GM23338 (cell line): ENCODE measurements around the gene SMIM35. TPM values are rescaled to one million over a fixed set of nuclear protein-coding genes. Genes with fewer than 3 reads are reported as not detected.

Source experiments
- ATAC-seq: fragments of 200-7000 bp; cut with Tn5 transposase; 3 replicates; pipeline ENCODE4 v1.9.1; 2020
- DNase-seq: peaks from one replicate; pipeline ENCODE4 v3.0.0-alpha.2; 2015; ENCODE audit warnings: low spot score
- H2AFZ ChIP-seq: fragments of 200-600 bp; sonication (generic); 2 replicates; pipeline ENCODE4 v1.8.0; 2016; ENCODE audit warnings: antibody characterized with exemption, mild to moderate bottlenecking, moderate library complexity
- H3F3A ChIP-seq: fragments of 200-600 bp; sonication (generic); replicated peaks from 2 replicates; pipeline ENCODE4 v1.8.0; 2017; ENCODE audit warnings: antibody characterized with exemption, mixed run types, low read depth
- H3K27ac ChIP-seq: fragments of 200-600 bp; sonication (generic); 2 replicates; pipeline ENCODE4 v1.6.1; 2016; ENCODE audit warnings: low read depth
- H3K27me3 ChIP-seq: fragments of 200-600 bp; sonication (generic); 2 replicates; pipeline ENCODE4 v1.8.0; 2016; ENCODE audit warnings: mild to moderate bottlenecking, mixed run types, moderate library complexity; ENCODE audit not compliant: insufficient read depth
- H3K36me3 ChIP-seq: fragments of 200-600 bp; sonication (generic); 2 replicates; pipeline ENCODE4 v1.8.0; 2016; ENCODE audit warnings: mild to moderate bottlenecking; ENCODE audit not compliant: insufficient read depth
- H3K4me1 ChIP-seq: fragments of 200-600 bp; sonication (generic); 2 replicates; pipeline ENCODE4 v1.8.0; 2016; ENCODE audit warnings: mild to moderate bottlenecking, moderate library complexity; ENCODE audit not compliant: insufficient read depth
- H3K4me2 ChIP-seq: fragments of 200-600 bp; sonication (generic); 2 replicates; pipeline ENCODE4 v1.7.1; 2017; ENCODE audit warnings: mixed run types
- H3K4me3 ChIP-seq: fragments of 200-600 bp; sonication (generic); 2 replicates; pipeline ENCODE4 v1.6.1; 2016; ENCODE audit warnings: mixed run types
- H3K79me2 ChIP-seq: fragments of 200-600 bp; sonication (generic); replicated peaks from 2 replicates; pipeline ENCODE4 v1.8.0; 2017; ENCODE audit warnings: mild to moderate bottlenecking; ENCODE audit not compliant: insufficient read depth
- H3K9me2 ChIP-seq: fragments of 200-600 bp; sonication (generic); 2 replicates; pipeline ENCODE4 v1.8.0; 2017; ENCODE audit not compliant: insufficient read depth
- H4K20me1 ChIP-seq: fragments of 200-600 bp; sonication (generic); replicated peaks from 2 replicates; pipeline ENCODE4 v1.8.0; 2017; ENCODE audit warnings: mild to moderate bottlenecking; ENCODE audit not compliant: insufficient read depth
- H3K27ac Mint-ChIP-seq: 2 replicates; pipeline ENCODE4 v1.8.0; 2020; ENCODE audit warnings: inconsistent platforms, mild to moderate bottlenecking, moderate library complexity, mixed read lengths
- H3K27me3 Mint-ChIP-seq: 3 replicates; pipeline ENCODE4 v1.8.0; 2022; ENCODE audit warnings: low read depth, mild to moderate bottlenecking, moderate library complexity, mixed read lengths, inconsistent platforms; ENCODE audit not compliant: insufficient read depth, poor library complexity
- H3K36me3 Mint-ChIP-seq: 3 replicates; pipeline ENCODE4 v1.8.0; 2021; ENCODE audit warnings: low read depth, mild to moderate bottlenecking, inconsistent platforms, moderate library complexity, mixed read lengths
- H3K4me1 Mint-ChIP-seq: 3 replicates; pipeline ENCODE4 v1.8.0; 2020; ENCODE audit warnings: mild to moderate bottlenecking, inconsistent platforms, mixed read lengths
- H3K4me3 Mint-ChIP-seq: 3 replicates; pipeline ENCODE4 v1.8.0; 2021; ENCODE audit warnings: moderate library complexity, mild to moderate bottlenecking, inconsistent platforms, mixed read lengths
- H3K9me3 Mint-ChIP-seq: 3 replicates; pipeline ENCODE4 v1.8.0; 2020; ENCODE audit warnings: moderate library complexity, mild to moderate bottlenecking, inconsistent platforms, mixed read lengths
- CREB1 ChIP-seq: fragments of 250-450 bp; sonication (Bioruptor Pico); IDR thresholded peaks from 2 replicates; pipeline ENCODE4 v1.5.0; 2020; ENCODE audit warnings: low read depth, mild to moderate bottlenecking, moderate library complexity
- CTCF ChIP-seq, 2 experiments: fragments of 200-600 bp in 1 of 2; sonication (generic) in 1 of 2; conservative IDR thresholded peaks; 2 replicates each; pipeline versions ENCODE4 v1.5.1 to v1.6.1; 2016 to 2017; ENCODE audit warnings: antibody characterized with exemption in 2 of 2, low read depth in 2 of 2, mild to moderate bottlenecking in 2 of 2, moderate library complexity in 1 of 2
- EZH2 ChIP-seq: fragments of 200-600 bp; sonication (generic); IDR thresholded peaks from one replicate; pipeline ENCODE4 v1.8.0; 2017; ENCODE audit warnings: antibody characterized with exemption, mild to moderate bottlenecking, low read depth; ENCODE audit not compliant: unreplicated experiment
- EZH2phosphoT487 ChIP-seq: fragments of 200-600 bp; sonication (generic); IDR thresholded peaks from one replicate; pipeline ENCODE4 v1.8.1; 2018; ENCODE audit warnings: antibody characterized with exemption; ENCODE audit not compliant: unreplicated experiment
- JUNB ChIP-seq: IDR thresholded peaks from one replicate; pipeline ENCODE4 v1.6.1; 2016; ENCODE audit warnings: antibody characterized with exemption; ENCODE audit not compliant: unreplicated experiment
- NANOG ChIP-seq: IDR thresholded peaks from 2 replicates; pipeline ENCODE4 v1.6.1; 2016; ENCODE audit warnings: antibody characterized with exemption, borderline replicate concordance
- POLR2AphosphoS5 ChIP-seq: IDR thresholded peaks from 2 replicates; pipeline ENCODE4 v1.6.1; 2016; ENCODE audit warnings: antibody characterized with exemption, low read depth
- REST ChIP-seq: IDR thresholded peaks from one replicate; pipeline ENCODE4 v1.6.1; 2018; ENCODE audit warnings: antibody characterized with exemption; ENCODE audit not compliant: unreplicated experiment
- STAT1 ChIP-seq: IDR thresholded peaks from one replicate; pipeline ENCODE4 v1.6.1; 2016; ENCODE audit warnings: antibody characterized with exemption; ENCODE audit not compliant: unreplicated experiment
- ZNF114 ChIP-seq: fragments of 250-450 bp; sonication (Bioruptor Pico); IDR thresholded peaks from 2 replicates; pipeline ENCODE4 v1.5.0; 2020; ENCODE audit warnings: mild to moderate bottlenecking, moderate library complexity
- ZNF331 ChIP-seq: fragments of 250-450 bp; sonication (Bioruptor Pico); IDR thresholded peaks from 2 replicates; pipeline ENCODE4 v1.5.0; 2020; ENCODE audit warnings: low read depth, mild to moderate bottlenecking, moderate library complexity
- polyA plus RNA-seq: library from polyadenylated mRNA; unstranded; fragments of >200 nt; fragmentation: Nextera tagmentation; extraction: Ambion mirVana; gene quantifications from 2 replicates; pipeline ENCODE4 v1.2.1, GENCODE V29; 2016
- total RNA-seq: library from RNA; depleted of rRNA; stranded (reverse); fragments of >200 nt; shearing (Covaris generic); gene quantifications from 2 replicates; pipeline ENCODE4 v1.2.3, GENCODE V29; 2014
- TF ChIP-seq, protein P1 (sequence below): fragments of 250-450 bp; sonication (Bioruptor Pico); IDR thresholded peaks from 2 replicates; pipeline ENCODE4 v1.5.0; 2020; ENCODE audit warnings: mild to moderate bottlenecking, moderate library complexity
- TF ChIP-seq, protein P2 (sequence below): IDR thresholded peaks from 2 replicates; pipeline ENCODE4 v1.6.1; 2016; ENCODE audit warnings: antibody characterized with exemption

SMIM35 gene
- total and polyA plus RNA-seq, 2 experiments from 2014 or later, result not detected

DNA sequence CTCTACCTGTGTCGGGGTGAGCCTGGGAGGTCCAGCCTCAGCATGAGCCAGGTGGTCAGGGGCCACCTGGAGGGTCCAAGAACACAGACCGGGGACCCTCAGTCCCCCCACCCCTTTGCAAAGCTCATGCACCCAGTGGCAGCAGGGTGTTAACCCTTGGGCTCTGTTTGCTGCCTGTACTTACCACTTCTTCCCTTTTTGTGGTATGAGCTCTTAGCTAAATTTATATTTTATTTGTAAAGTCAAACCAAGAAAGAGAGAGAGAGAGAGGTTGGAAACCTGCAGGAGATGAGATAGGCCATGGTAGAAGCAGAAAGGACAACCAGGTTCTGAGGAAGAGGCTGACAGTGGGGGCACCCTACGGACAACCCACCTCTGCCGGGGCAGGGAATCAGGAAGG, 70.7 kb downstream of the SMIM35 start:
- H3K27me3 ChIP-seq, result no peaks in the 10 kb centered on the region
- TF ChIP-seq REST, result no peak
- no peak for TF ChIP-seq JUNB
- TF ChIP-seq EZH2phosphoT487, result no peak
- TF ChIP-seq, protein P1, sequence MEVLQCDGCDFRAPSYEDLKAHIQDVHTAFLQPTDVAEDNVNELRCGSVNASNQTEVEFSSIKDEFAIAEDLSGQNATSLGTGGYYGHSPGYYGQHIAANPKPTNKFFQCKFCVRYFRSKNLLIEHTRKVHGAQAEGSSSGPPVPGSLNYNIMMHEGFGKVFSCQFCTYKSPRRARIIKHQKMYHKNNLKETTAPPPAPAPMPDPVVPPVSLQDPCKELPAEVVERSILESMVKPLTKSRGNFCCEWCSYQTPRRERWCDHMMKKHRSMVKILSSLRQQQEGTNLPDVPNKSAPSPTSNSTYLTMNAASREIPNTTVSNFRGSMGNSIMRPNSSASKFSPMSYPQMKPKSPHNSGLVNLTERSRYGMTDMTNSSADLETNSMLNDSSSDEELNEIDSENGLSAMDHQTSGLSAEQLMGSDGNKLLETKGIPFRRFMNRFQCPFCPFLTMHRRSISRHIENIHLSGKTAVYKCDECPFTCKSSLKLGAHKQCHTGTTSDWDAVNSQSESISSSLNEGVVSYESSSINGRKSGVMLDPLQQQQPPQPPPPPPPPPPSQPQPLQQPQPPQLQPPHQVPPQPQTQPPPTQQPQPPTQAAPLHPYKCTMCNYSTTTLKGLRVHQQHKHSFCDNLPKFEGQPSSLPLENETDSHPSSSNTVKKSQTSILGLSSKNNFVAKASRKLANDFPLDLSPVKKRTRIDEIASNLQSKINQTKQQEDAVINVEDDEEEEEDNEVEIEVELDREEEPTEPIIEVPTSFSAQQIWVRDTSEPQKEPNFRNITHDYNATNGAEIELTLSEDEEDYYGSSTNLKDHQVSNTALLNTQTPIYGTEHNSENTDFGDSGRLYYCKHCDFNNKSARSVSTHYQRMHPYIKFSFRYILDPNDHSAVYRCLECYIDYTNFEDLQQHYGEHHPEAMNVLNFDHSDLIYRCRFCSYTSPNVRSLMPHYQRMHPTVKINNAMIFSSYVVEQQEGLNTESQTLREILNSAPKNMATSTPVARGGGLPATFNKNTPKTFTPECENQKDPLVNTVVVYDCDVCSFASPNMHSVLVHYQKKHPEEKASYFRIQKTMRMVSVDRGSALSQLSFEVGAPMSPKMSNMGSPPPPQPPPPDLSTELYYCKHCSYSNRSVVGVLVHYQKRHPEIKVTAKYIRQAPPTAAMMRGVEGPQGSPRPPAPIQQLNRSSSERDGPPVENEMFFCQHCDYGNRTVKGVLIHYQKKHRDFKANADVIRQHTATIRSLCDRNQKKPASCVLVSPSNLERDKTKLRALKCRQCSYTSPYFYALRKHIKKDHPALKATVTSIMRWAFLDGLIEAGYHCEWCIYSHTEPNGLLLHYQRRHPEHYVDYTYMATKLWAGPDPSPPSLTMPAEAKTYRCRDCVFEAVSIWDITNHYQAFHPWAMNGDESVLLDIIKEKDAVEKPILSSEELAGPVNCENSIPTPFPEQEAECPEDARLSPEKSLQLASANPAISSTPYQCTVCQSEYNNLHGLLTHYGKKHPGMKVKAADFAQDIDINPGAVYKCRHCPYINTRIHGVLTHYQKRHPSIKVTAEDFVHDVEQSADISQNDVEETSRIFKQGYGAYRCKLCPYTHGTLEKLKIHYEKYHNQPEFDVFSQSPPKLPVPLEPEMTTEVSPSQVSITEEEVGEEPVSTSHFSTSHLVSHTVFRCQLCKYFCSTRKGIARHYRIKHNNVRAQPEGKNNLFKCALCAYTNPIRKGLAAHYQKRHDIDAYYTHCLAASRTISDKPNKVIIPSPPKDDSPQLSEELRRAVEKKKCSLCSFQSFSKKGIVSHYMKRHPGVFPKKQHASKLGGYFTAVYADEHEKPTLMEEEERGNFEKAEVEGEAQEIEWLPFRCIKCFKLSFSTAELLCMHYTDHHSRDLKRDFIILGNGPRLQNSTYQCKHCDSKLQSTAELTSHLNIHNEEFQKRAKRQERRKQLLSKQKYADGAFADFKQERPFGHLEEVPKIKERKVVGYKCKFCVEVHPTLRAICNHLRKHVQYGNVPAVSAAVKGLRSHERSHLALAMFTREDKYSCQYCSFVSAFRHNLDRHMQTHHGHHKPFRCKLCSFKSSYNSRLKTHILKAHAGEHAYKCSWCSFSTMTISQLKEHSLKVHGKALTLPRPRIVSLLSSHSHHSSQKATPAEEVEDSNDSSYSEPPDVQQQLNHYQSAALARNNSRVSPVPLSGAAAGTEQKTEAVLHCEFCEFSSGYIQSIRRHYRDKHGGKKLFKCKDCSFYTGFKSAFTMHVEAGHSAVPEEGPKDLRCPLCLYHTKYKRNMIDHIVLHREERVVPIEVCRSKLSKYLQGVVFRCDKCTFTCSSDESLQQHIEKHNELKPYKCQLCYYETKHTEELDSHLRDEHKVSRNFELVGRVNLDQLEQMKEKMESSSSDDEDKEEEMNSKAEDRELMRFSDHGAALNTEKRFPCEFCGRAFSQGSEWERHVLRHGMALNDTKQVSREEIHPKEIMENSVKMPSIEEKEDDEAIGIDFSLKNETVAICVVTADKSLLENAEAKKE (CRISPR knock-in tag), result no peak
- TF ChIP-seq ZNF114 (CRISPR knock-in tag), result no peak
- TF ChIP-seq, protein P2, sequence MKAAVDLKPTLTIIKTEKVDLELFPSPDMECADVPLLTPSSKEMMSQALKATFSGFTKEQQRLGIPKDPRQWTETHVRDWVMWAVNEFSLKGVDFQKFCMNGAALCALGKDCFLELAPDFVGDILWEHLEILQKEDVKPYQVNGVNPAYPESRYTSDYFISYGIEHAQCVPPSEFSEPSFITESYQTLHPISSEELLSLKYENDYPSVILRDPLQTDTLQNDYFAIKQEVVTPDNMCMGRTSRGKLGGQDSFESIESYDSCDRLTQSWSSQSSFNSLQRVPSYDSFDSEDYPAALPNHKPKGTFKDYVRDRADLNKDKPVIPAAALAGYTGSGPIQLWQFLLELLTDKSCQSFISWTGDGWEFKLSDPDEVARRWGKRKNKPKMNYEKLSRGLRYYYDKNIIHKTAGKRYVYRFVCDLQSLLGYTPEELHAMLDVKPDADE, result no peak
- no peak for TF ChIP-seq NANOG
- TF ChIP-seq CREB1 (CRISPR knock-in tag), result no peak
- no peak for TF ChIP-seq CTCF (conservative IDR thresholded peaks at IDR 0.05; ENCODE audit: low read depth in 2 of 2)
- no peak for TF ChIP-seq POLR2AphosphoS5
- TF ChIP-seq STAT1, result no peak
- no peak for TF ChIP-seq ZNF331
- TF ChIP-seq EZH2, result no peak
- H3K27me3 Mint-ChIP-seq, result peaks cover 5% of the 10 kb centered on the region

More for the DNA sequence above, 70.7 kb downstream of the SMIM35 start:
- Histone ChIP-seq H2AFZ (no peak overlapping the region), H4K20me1 (no peaks in the 10 kb centered on the region), H3K27ac (no peak overlapping the region), H3K79me2 (no peaks in the 10 kb centered on the region), H3K4me3 (no peak overlapping the region), H3F3A (no peaks in the 10 kb centered on the region), H3K4me1 (no peaks in the 10 kb centered on the region), H3K36me3 (no peaks in the 10 kb centered on the region), H3K4me2 (no peak overlapping the region), H3K9me2 (0 out of 2 replicates have a peak, but pooled peaks cover 12% of the 10 kb centered on the region)
- no peaks in the 10 kb centered on the region for H3K36me3 Mint-ChIP-seq
- peaks cover 18% of the 10 kb centered on the region for H3K9me3 Mint-ChIP-seq
- H3K4me1 Mint-ChIP-seq, result no peaks in the 10 kb centered on the region
- ATAC-seq (no peak), DNase-seq (no peak)
- H3K27ac Mint-ChIP-seq, result no peak overlapping the region
- H3K4me3 Mint-ChIP-seq, result no peak overlapping the region
